Keratinocyte (primary cell): ENCODE results near the gene FAM83E. TPM values are rescaled to one million over a fixed set of nuclear protein-coding genes. Genes with fewer than 3 reads are reported as not detected.

Experiments
- DNase-seq: peaks from one replicate; pipeline ENCODE4 v3.0.0-alpha.2; 2011; ENCODE audit warnings: low read depth, missing footprints, low spot score
- FAIRE-seq: peaks from 2 replicates; lab custom pipeline; 2011; peaks lifted over from hg19 to GRCh38; lab: Jason Lieb, UNC
- H2AFZ ChIP-seq: 2 replicates; pipeline ENCODE4 v1.6.0; 2012; ENCODE audit warnings: low read length, control low read depth, inconsistent platforms; ENCODE audit not compliant: control insufficient read depth
- H3K27ac ChIP-seq: 2 replicates; pipeline ENCODE4 v1.5.1; 2011; ENCODE audit warnings: low read length; ENCODE audit not compliant: control insufficient read depth, insufficient read depth
- H3K27me3 ChIP-seq: 3 replicates; pipeline ENCODE4 v1.6.0; 2011; ENCODE audit warnings: low read length; ENCODE audit not compliant: control insufficient read depth, insufficient read depth; ENCODE audit errors: extremely low read depth
- H3K36me3 ChIP-seq, 2 experiments: 2 replicates in 1 of 2; 3 replicates in 1 of 2; pipeline ENCODE4 v1.5.1; 2011; ENCODE audit warnings: low read length in 2 of 2, mild to moderate bottlenecking in 1 of 2; ENCODE audit not compliant: control insufficient read depth in 2 of 2, insufficient read depth in 2 of 2; ENCODE audit errors: extremely low read depth in 1 of 2
- H3K4me1 ChIP-seq: 3 replicates; pipeline ENCODE4 v1.5.1; 2011; ENCODE audit warnings: low read length; ENCODE audit not compliant: control insufficient read depth, insufficient read depth; ENCODE audit errors: extremely low read depth
- H3K4me2 ChIP-seq: 3 replicates; pipeline ENCODE4 v1.6.0; 2011; ENCODE audit warnings: low read depth, low read length; ENCODE audit not compliant: control insufficient read depth, insufficient read depth; ENCODE audit errors: extremely low read depth
- H3K4me3 ChIP-seq, 3 experiments: fragments of 200-600 bp in 1 of 3; sonication (generic) in 1 of 3; 2 replicates in 2 of 3; 3 replicates in 1 of 3; pipeline ENCODE4 v1.5.1; 2011 to 2016; ENCODE audit warnings: low read length in 3 of 3, mild to moderate bottlenecking in 3 of 3, control low read depth in 2 of 3, inconsistent platforms in 1 of 3, low read depth in 1 of 3, mixed read lengths in 1 of 3, mixed run types in 1 of 3, moderate library complexity in 1 of 3; ENCODE audit not compliant: control insufficient read depth in 2 of 3, insufficient read depth in 2 of 3; ENCODE audit errors: extremely low read depth in 1 of 3
- H3K79me2 ChIP-seq: 2 replicates; pipeline ENCODE4 v1.6.0; 2012; ENCODE audit warnings: low read length; ENCODE audit not compliant: control insufficient read depth, insufficient read depth
- H3K9ac ChIP-seq: 3 replicates; pipeline ENCODE4 v1.6.0; 2011; ENCODE audit warnings: low read length; ENCODE audit not compliant: control insufficient read depth, insufficient read depth; ENCODE audit errors: extremely low read depth
- H3K9me1 ChIP-seq: 3 replicates; pipeline ENCODE4 v1.6.0; 2011; ENCODE audit warnings: low read length; ENCODE audit not compliant: control insufficient read depth, insufficient read depth; ENCODE audit errors: extremely low read depth
- H3K9me3 ChIP-seq: 2 replicates; pipeline ENCODE4 v1.5.1; 2012; ENCODE audit warnings: low read depth, low read length; ENCODE audit not compliant: control insufficient read depth
- H4K20me1 ChIP-seq: 3 replicates; pipeline ENCODE4 v1.6.0; 2011; ENCODE audit warnings: low read length; ENCODE audit not compliant: control insufficient read depth, insufficient read depth; ENCODE audit errors: extremely low read depth
- CTCF ChIP-seq, 3 experiments: IDR thresholded peaks in 1 of 3; conservative IDR thresholded peaks in 1 of 3; optimal IDR thresholded peaks in 1 of 3; 2 replicates in 2 of 3; 3 replicates in 1 of 3; pipeline versions ENCODE3 to v1.5.1; 2011; ENCODE audit warnings: low read length in 3 of 3, mild to moderate bottlenecking in 3 of 3, moderate library complexity in 2 of 3, control low read depth in 1 of 3, inconsistent platforms in 1 of 3; ENCODE audit not compliant: insufficient read depth in 2 of 3; ENCODE audit errors: extremely low read depth in 1 of 3
- EZH2 ChIP-seq: IDR thresholded peaks from one replicate; pipeline ENCODE4 v1.6.1; 2012; ENCODE audit warnings: inconsistent platforms, mild to moderate bottlenecking, low read length, moderate library complexity
- dilution Hi-C: fragments of 300-500 bp; cut with MboI; formaldehyde crosslinking; loops from one replicate; pipeline ENCODE4 v1.7.0; 2020; ENCODE audit warnings: low sequenced_read_pairs; ENCODE audit not compliant: extremely low pct_ligation_motif_present
- polyA plus RNA-seq, 5 experiments: library from polyadenylated mRNA; depleted of rRNA in 3 of 5; stranded (reverse) in 3 of 5; stranded (forward) in 1 of 5; unstranded in 1 of 5; fragments of >200 nt; gene quantifications; 1 replicate in 1 of 5; 2 replicates in 3 of 5; 3 replicates in 1 of 5; pipeline versions ENCODE4 v1.2.1 to v1.2.3, GENCODE V29; 2011 to 2012; ENCODE audit warnings: missing spikeins in 2 of 5, low read depth in 1 of 5, low replicate concordance in 1 of 5

FAM83E gene
- polyA plus RNA-seq, 1 donor (not counting 4 experiments of a cell fraction or from before 2014, with no cell fraction given), result 0.17 TPM

GRCh38 chr19:48611872-48612271 is 3.0 kb downstream of the FAM83E start:
- peaks cover 16% of the 10 kb centered on the region for H3K79me2 ChIP-seq
- H4K20me1 ChIP-seq, result peaks cover 19% of the 10 kb centered on the region
- H3K4me3 ChIP-seq, result no peak overlapping the region
- FAIRE-seq, result no peak
- H3K9ac ChIP-seq, result no peak overlapping the region
- H3K9me1 ChIP-seq, result peaks cover 5% of the 10 kb centered on the region
- dilution Hi-C loops, result no loop called here
- H3K4me1 ChIP-seq, result peaks cover 23% of the 10 kb centered on the region
- H3K9me3 ChIP-seq, result no peaks in the 10 kb centered on the region
- no peak overlapping the region for H3K4me2 ChIP-seq
- DNase-seq, result no peak
- H3K27me3 ChIP-seq, result no peaks in the 10 kb centered on the region
- no peak overlapping the region for H2AFZ ChIP-seq
- peaks cover 15 to 21% of the 10 kb centered on the region in 2 experiments for H3K36me3 ChIP-seq
- TF ChIP-seq EZH2, result no peak
- no peak for TF ChIP-seq CTCF (optimal IDR thresholded peaks at IDR 0.05 in 1 of 3, IDR thresholded peaks at IDR 0.05 in 1 of 3, conservative IDR thresholded peaks at IDR 0.05 in 1 of 3; ENCODE audit: extremely low read depth in 1 of 3, insufficient read depth in 2 of 3, low read length in 3 of 3)
- no peak overlapping the region for H3K27ac ChIP-seq

- DNase-seq (no peak), FAIRE-seq (no peak)
- Histone ChIP-seq H4K20me1 (no peaks in the 10 kb centered on the region), H3K9ac (no peak overlapping the region), H3K9me1 (no peaks in the 10 kb centered on the region), H3K4me2 (no peak overlapping the region), H3K36me3 (no peaks in the 10 kb centered on the region), H2AFZ (no peak overlapping the region), H3K27ac (no peak overlapping the region), H3K9me3 (no peaks in the 10 kb centered on the region), H3K79me2 (no peaks in the 10 kb centered on the region), H3K4me3 (no peak overlapping the region), H3K4me1 (peaks cover 2% of the 10 kb centered on the region), H3K27me3 (no peaks in the 10 kb centered on the region)
- dilution Hi-C loops, result no loop called here
- TF ChIP-seq EZH2, result no peak
- no peak for TF ChIP-seq CTCF (optimal IDR thresholded peaks at IDR 0.05 in 1 of 3, IDR thresholded peaks at IDR 0.05 in 1 of 3, conservative IDR thresholded peaks at IDR 0.05 in 1 of 3; ENCODE audit: extremely low read depth in 1 of 3, insufficient read depth in 2 of 3, low read length in 3 of 3)
Observed at GRCh38 chr19:48609571-48610108, 5.2 kb downstream of the FAM83E start.
